ENCODE data around the gene UPK2. TPM values are rescaled to one million over a fixed set of nuclear protein-coding genes. Genes with fewer than 3 reads are reported as not detected.
"Not testable (repeated sequence)": the region's sequence is repeated elsewhere in the genome, so short reads cannot be mapped to it uniquely, and the experiment has no call there.

Gene UPK2
- polyA plus RNA-seq, 4 donors: 6.8 to 25.9 (median 10.7) TPM

DNA sequence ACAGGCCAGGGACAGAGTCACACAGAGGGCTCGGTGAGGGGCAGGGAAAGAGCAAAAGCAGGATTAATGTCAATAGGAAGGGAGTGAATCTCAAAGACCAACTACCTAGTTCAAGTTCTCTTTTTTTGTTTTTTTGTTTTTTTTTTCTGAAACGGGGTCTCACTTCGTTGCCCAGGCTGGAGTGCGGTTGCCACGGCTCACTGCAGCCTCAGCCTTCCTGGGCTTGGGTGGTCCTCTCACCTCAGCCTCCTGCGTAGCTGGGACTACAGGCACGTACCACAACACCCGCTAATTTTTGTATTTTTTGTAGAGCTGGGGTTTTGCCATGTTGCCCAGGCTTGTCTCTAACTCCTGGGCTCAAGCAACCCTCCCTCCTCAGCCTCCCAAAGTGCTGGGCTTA is 20.7 kb upstream of the UPK2 start:
- no peak for DNase-seq (ENCODE audit: low read depth in 4 of 4, low spot score in 2 of 4)

DNA sequence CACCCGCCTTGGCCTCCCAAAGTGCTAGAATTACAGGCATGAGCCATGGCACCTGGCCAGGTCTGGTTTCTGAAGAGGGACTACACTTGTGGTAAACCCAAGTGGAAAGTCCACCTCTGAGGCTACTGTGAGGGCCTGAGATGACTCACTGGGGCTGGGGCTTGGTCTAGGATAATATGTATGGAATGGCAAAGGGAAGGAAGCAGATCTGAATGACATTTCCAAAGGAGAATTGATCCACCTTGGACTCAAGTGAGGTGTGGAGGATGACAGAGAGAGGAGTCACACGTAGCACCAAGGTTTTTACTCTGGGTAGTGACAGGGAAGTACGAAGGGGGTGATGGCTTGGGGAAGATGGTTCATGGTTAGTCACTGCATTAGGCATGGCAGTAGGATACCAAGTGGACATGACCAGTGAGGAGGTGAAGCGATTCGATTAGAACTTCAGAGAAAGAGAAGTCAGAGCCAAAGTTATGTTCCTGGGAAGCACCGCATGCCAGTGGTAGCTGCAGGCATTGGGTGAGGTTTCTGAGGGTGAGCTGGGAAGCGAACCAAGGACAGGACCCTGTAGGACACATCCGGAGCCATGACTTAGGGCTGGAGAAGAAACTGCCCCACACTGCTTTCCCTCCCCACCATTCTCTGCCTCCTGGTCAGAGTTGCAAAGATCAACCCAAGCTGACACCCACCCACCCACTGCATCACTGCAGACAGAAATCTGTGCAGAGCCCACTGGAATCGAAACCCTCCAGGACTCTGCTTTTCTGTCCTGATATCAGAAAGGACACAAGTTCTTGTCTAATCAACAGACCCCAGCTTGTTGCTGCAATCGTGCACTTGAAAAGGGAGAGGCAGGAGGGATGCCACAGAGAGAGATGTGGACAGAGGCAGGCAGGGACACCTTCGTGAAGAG is 17.4 kb upstream of the UPK2 start:
- no peak for DNase-seq (ENCODE audit: low read depth in 4 of 4, low spot score in 2 of 4)

- DNase-seq (ENCODE audit: low read depth in 4 of 4, low spot score in 2 of 4): no peak
These were observed 16.6 kb upstream of the UPK2 start for GRCh38 chr11:118939404-118939915.

DNA sequence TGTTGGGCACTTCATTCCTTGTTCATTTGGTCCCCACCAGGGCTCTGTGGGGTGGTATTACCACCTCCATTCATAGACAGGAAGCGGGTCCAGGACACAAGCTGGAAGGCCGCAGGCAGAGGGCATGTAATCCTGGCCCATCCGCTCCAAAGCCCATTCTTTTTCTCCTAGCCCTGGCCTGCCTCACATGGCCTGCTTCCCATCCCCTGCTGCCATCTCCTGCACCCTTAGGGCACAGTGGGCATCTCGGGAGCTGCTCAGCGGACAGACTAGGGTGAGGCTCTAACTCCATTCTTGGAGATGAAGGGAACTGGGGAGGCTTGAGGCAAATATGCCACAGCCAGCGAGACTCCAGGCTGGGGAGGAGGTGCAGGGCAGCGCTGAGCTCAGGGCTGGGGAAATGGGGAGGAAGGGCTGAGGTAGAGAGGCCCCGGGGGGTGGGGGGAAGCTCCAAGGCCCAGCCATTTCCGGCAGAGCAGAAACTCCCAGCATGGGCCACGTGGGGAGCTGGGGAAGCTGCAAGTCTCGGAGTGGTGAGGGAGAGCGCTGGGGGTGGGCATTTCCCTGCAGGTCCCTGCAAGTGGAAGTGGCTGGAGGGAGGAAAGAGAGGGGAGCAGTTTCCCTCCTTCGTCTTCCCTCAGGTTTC is 16.0 kb upstream of the UPK2 start:
- DNase-seq (ENCODE audit: low read depth in 4 of 4, low spot score in 2 of 4): no peak

DNA sequence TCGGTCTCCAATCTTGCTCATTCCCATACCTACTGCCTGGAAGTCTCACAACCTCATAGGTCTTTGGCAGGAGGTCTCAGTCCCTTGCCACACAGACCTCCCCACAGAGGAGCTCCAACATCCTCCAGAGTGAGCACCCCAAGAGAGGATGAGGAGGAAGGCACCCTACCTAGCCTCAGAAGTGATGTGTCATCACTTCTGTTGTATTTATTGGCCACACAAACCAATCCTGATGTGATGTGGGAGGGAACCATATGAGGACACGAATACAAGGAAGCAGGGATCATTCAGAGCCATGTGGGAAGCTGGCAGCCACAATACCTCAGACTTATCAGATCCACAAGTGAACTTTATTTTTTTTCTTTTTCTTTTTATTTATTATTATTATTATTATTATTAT is 9.0 kb upstream of the UPK2 start:
- no peak for DNase-seq (ENCODE audit: low read depth in 4 of 4, low spot score in 2 of 4)

DNA sequence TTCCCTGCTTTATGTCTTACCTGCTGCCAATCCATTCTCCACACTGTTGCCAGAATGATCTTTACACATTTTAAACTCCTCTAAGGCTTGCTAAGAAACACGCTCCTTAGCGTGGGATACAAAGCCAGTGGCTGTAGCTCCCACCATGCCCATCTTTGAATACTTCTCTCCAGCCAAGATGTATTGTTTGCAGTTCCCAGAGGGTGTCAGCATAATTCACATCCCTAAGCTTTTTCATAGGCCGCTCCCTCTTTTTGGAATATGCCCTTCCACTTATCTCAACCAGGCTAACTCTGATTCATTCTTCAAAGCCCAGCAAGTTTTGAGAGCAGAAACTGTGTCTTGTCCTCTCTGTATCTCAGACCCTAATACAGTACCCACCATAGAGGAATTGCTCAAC is 8.1 kb upstream of the UPK2 start:
- DNase-seq (ENCODE audit: low read depth in 4 of 4, low spot score in 2 of 4): no peak

DNA sequence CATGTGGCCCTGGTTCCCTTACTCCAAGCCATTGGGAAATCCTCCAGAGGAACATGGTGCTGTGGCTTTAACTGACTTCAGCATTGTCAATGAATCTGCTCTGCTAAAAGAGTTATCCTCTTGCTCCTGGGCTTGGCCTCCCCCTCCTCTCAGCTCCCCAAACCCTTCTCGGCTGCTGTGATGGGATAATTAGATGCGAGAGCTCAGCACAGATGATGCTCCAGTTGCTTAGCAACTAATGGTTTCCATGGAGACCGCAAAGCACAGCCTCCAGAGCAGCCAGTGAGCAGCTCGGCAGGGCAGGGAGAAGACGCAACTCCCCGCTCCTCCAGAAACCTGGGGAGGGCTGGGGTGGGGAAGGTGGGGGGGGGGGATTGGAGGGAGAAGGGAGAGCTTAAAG is 2.8 kb upstream of the UPK2 start:
- no peak for DNase-seq (ENCODE audit: low read depth in 4 of 4, low spot score in 2 of 4)

- not testable (repeated sequence) for DNase-seq (ENCODE audit: low read depth in 4 of 4, low spot score in 2 of 4)
These were observed 2.1 kb upstream of the UPK2 start for GRCh38 chr11:118953976-118954375.

DNA sequence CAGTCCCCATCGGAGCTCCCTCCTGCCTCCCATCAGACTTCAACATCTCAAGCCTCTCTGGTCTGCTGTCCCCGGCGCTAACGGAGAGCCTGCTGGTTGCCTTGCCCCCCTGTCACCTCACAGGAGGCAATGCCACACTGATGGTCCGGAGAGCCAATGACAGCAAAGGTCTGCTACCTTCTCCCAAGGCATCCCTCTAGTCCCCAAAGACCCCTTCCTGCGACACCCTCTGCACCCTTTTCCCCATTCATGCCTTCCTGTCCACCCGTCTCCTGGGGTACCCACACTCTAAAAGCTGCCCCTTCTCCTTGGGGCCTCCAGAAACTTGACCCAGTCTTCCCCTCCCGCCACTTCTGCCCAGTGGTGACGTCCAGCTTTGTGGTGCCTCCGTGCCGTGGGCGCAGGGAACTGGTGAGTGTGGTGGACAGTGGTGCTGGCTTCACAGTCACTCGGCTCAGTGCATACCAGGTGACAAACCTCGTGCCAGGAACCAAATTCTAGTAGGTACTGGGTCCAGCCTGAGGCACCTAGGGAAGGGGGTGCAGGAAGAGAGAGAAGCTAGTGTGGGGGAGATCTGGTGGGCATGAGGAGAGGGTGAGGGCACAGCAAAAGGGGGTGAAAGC is 860 bp downstream of the UPK2 start:
- DNase-seq (ENCODE audit: low read depth in 4 of 4, low spot score in 2 of 4): no peak

GRCh38 chr11:118957549-118957948 is 1.5 kb downstream of the UPK2 start:
- no peak for DNase-seq (ENCODE audit: low read depth in 4 of 4, low spot score in 2 of 4)

DNA sequence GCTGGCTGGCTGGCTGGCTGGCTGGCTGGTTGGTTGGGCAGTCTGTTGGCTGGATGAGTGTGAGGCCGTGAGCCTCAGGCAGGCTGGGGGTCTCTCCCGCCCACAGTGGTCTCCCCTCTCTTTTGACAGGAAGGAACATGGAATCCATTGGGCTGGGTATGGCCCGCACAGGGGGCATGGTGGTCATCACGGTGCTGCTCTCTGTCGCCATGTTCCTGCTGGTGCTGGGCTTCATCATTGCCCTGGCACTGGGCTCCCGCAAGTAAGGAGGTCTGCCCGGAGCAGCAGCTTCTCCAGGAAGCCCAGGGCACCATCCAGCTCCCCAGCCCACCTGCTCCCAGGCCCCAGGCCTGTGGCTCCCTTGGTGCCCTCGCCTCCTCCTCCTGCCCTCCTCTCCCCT is 1.9 kb downstream of the UPK2 start:
- DNase-seq (ENCODE audit: low read depth in 4 of 4, low spot score in 2 of 4): no peak

DNA sequence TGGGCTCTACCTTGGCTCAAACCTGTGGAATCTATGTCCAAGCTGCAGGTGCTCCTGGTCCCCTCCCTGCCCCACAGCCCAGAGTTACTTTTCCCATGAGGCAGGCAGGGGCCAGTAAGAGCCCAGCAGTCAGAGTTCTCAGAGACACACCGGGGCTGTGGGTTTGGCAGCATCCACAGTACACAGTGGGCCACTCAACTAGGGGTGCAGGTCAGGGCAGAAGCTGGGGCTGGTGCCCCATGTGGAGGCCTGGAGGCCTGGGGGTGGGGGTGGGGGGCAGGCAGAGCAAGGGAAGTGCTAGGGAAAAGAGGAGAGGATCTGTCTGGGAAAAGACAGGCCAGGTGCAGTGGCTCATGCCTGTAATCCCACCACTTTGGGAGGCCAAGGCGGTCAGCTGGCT is 2.5 kb downstream of the UPK2 start:
- no peak for DNase-seq (ENCODE audit: low read depth in 4 of 4, low spot score in 2 of 4)

DNA sequence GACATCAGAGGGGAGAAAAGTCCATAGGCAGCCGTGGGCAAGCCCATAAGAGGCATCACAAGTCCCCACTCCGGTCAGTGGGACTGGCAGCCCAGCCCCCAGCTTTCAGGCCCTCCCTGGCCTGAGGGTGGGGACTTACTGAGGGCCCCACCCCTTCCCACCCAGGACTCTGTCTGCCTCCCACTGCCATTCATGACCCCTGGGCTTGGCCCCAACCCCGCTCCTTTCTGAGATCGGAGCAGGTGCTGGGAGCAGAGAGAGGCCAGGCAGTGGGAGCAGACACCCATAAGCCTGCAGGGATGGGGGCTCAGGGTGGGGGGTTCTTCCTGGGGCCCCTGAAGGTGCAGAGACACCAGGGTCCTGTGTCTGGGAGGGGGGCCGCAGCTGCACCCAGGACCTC is 5.1 kb downstream of the UPK2 start:
- DNase-seq (ENCODE audit: low read depth in 4 of 4, low spot score in 2 of 4): no peak

GRCh38 chr11:118961591-118961990 is 5.5 kb downstream of the UPK2 start:
- DNase-seq (ENCODE audit: low read depth in 4 of 4, low spot score in 2 of 4): no peak

- not testable (repeated sequence) for DNase-seq (ENCODE audit: low read depth in 4 of 4, low spot score in 2 of 4)
These were observed 13.4 kb downstream of the UPK2 start for GRCh38 chr11:118969508-118969907.

DNA sequence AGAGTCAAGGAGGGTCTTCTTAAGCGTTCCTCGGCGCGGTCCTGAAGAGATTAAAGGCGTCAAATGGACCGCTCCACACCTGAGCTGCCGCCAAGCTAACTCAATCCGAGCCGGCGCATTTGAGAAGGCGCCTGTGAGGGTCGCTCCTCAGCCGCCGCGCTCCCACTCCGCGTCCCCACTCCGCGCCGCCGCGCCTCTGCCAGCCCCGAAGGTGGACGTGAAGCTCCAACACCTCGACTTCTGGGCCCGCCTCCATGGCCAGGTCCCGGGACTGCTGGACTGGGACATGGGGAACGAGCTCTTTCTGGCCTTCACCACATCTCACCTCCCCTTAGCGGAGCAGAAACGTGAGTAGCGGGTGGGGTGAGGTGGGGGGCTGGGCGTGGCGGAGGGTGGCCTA is 15.5 kb downstream of the UPK2 start, which contains the start of gene FOXR1:
FOXR1 (plus strand) TSS at position 116 of the 400 bp plus-strand sequence; CDS start at position 287, 171 bp downstream.
- no peak for DNase-seq (ENCODE audit: low read depth in 4 of 4, low spot score in 2 of 4)

GRCh38 chr11:118973985-118974384 is 17.9 kb downstream of the UPK2 start:
- DNase-seq (ENCODE audit: low read depth in 4 of 4, low spot score in 2 of 4): no peak

GRCh38 chr11:118975771-118976709 is 19.9 kb downstream of the UPK2 start:
- no peak for DNase-seq (ENCODE audit: low read depth in 4 of 4, low spot score in 2 of 4)

DNA sequence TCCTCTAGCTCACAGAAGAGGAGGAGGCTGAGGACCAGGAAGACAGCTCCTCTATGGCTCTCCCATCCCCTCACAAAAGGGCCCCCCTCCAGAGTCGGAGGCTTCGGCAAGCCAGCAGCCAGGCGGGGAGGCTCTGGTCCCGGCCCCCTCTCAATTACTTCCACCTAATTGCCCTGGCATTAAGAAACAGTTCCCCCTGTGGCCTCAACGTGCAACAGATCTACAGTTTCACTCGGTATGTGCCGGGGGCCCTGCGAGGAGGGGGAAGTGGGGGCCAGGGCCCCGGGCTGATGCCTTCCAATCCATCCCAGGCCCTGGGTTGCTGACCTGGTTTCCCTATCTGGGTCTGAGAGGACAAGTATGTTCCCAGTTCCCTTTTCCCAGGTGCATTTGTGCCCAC is 23.3 kb downstream of the UPK2 start:
- DNase-seq (ENCODE audit: low read depth in 4 of 4, low spot score in 2 of 4): no peak

GRCh38 chr11:118980191-118980881 is 24.2 kb downstream of the UPK2 start:
- DNase-seq (ENCODE audit: low read depth in 4 of 4, low spot score in 2 of 4): no peak
